ENCODE data around the gene FBXL17. TPM values are rescaled to one million over a fixed set of nuclear protein-coding genes. Genes with fewer than 3 reads are reported as not detected.

The FBXL17 gene
- polyA plus RNA-seq, 6 donors from 2014 or later, result 7.6 to 13.6 (median 8.8) TPM

DNA sequence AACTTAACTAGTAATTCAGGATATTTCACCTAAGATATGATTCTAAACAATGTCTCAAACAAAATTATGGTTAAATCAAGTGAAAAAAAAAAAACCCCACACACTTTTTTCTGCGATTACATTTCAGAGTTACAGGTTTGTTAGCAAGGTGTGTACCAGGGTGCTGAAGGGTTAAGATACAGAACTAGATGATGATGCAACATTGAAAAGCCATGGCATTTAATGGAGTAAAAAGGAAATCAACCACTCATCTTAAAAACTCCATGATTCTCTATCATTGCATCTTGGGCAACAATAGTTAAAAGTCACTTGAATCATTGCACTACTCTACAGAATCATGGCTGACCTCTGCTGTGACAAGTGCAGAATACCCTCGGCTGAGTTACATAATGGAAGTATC lies 440.9 kb downstream of the FBXL17 start:
- Mint-ChIP-seq H3K9me3 (no peaks in the 10 kb centered on the region), H3K4me1 (no peaks in the 10 kb centered on the region), H3K36me3 (peaks cover 0 to 13% of the 10 kb centered on the region in 2 donors), H3K27me3 (no peaks in the 10 kb centered on the region), H3K27ac (no peak overlapping the region), H3K4me3 (no peak overlapping the region)
- no peak for DNase-seq
- no peak for ATAC-seq (ENCODE audit: low read depth in 2 of 2)

DNA sequence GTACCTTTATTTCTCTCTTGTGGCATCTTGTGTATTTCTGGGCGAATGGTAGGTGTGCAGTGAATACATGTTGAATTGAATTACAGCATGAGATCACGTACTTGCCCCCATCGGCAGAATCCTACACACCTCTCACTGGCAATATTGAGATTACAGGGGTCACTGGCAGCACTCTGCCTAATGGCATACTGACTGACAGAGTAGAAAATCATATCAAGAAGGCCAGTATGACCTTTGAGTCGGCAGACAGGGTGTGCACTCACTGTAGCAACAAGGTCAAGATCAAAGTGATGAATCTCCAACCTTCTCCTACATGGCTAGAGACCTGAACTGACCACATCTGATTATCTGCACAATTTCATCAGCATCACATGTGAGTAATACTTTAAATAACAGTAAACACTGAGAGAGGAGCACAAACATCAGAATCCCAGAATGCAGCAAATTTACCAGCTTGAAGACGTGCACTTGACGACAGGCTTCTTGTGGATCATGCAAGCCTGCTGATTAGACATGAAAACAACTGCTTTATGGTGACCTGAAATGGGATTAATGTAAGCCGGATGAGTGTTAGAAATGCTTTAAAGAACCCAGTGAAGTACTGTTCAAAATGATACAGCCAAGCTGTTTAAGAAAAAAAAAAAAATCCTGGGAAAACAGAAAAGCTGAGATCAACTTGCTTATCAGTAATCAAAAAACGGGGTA lies 444.1 kb downstream of the FBXL17 start:
- H3K27ac Mint-ChIP-seq, result peak overlapping the region in 1 of 6 donors; percentile 9
- no peak for ATAC-seq (ENCODE audit: low read depth in 2 of 2)
- DNase-seq, result no peak
- peaks cover 0 to 7% of the 10 kb centered on the region in 2 donors for H3K36me3 Mint-ChIP-seq
- H3K27me3 Mint-ChIP-seq, result no peaks in the 10 kb centered on the region
- H3K9me3 Mint-ChIP-seq, result no peaks in the 10 kb centered on the region
- no peaks in the 10 kb centered on the region for H3K4me1 Mint-ChIP-seq
- H3K4me3 Mint-ChIP-seq, result no peak overlapping the region

DNA sequence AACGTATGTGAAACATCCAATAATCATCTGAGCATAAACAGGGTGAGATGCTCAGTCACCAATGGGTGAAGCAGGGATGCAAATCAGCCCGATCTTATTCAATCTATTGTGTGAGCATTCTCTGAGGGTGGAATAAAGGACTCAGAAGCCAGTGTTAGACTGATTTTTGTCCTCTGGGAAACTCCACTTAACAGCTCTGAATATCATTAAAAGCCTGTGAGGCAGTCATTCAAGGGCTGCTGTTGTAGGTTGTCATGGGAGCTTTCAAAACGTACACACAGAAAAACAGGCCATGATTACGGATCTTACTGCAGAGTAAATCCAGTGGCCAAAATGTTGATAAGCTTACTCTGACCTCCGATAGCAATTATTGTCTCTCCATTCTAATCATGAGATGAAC lies 444.7 kb downstream of the FBXL17 start:
- Mint-ChIP-seq H3K36me3 (peaks cover 0 to 13% of the 10 kb centered on the region in 2 donors), H3K9me3 (no peaks in the 10 kb centered on the region), H3K27me3 (no peaks in the 10 kb centered on the region), H3K4me3 (no peak overlapping the region), H3K27ac (no peak overlapping the region), H3K4me1 (no peaks in the 10 kb centered on the region)
- ATAC-seq (ENCODE audit: low read depth in 2 of 2), result no peak
- DNase-seq, result no peak

DNA sequence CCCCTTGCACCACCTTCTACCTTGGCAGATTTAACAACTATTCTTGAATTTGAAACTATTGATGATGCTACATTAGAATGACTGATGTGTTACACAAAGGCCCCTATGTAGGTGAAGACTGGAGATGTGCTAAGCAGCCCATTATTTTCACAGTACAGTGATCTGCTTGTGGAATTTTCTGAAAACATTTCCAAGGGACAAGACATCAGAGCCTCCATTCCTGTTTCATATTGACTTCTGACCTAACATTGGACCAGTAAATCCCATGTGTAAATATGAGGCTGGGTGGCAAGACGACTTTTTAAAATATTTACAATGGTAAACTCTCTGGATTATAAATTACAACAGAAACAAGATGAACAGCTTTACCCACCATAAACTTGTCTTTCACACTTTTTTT lies 445.4 kb downstream of the FBXL17 start:
- Mint-ChIP-seq H3K27me3 (no peaks in the 10 kb centered on the region), H3K27ac (no peak overlapping the region), H3K4me1 (no peaks in the 10 kb centered on the region)

DNA sequence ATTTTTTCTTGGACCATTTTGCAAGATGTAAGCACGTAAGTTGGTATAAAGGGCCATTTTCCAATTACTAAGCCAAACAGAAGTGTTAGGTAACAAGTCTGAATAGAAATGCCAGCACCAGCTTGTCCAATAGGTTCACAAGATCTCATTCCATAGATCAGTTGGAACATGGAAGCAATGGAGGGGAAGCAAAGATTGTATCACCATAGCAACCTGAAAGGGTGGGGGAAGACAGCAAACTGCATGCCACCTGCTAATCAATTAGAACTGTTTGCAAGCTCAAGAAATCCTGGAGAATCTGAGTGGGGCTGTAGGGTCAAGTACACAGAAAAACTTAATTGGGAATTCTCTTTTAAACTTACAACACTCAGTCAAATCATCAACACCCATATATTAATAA lies 446.3 kb downstream of the FBXL17 start:
- H3K4me1 Mint-ChIP-seq, result no peaks in the 10 kb centered on the region
- H3K27ac Mint-ChIP-seq, result no peak overlapping the region
- no peak for ATAC-seq (ENCODE audit: low read depth in 2 of 2)
- DNase-seq, result no peak
- peaks cover 0 to 13% of the 10 kb centered on the region in 2 donors for H3K36me3 Mint-ChIP-seq
- no peaks in the 10 kb centered on the region for H3K9me3 Mint-ChIP-seq
- no peaks in the 10 kb centered on the region for H3K27me3 Mint-ChIP-seq
- H3K4me3 Mint-ChIP-seq, result no peak overlapping the region

More for the DNA sequence above, 445.4 kb downstream of the FBXL17 start:
- Mint-ChIP-seq H3K4me3 (no peak overlapping the region), H3K36me3 (peaks cover 0 to 13% of the 10 kb centered on the region in 2 donors), H3K9me3 (no peaks in the 10 kb centered on the region)
- DNase-seq (no peak), ATAC-seq (ENCODE audit: low read depth in 2 of 2) (no peak)

DNA sequence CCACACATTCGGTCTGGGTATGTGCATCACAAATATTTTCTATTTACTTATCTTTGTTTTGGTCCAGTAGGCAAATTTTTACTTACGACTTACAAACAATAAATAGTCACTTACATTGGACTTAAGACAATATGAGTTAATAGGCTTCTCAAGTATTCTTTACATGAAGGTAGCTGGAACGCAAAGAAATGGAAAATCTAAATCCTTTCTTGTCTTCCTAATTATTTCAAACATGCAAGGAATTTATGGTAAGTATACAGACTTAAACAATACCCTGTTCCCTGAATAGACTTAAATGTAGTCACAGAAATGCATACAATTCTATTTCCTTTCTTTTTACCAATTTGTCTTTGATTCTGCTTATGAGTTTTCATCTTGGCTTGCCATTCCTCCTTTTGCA lies 448.6 kb downstream of the FBXL17 start:
- Mint-ChIP-seq H3K9me3 (no peaks in the 10 kb centered on the region), H3K27me3 (no peaks in the 10 kb centered on the region), H3K27ac (no peak overlapping the region), H3K4me1 (no peaks in the 10 kb centered on the region), H3K36me3 (peaks cover 0 to 13% of the 10 kb centered on the region in 2 donors), H3K4me3 (no peak overlapping the region)
- ATAC-seq (ENCODE audit: low read depth in 2 of 2) (no peak), DNase-seq (no peak)

DNA sequence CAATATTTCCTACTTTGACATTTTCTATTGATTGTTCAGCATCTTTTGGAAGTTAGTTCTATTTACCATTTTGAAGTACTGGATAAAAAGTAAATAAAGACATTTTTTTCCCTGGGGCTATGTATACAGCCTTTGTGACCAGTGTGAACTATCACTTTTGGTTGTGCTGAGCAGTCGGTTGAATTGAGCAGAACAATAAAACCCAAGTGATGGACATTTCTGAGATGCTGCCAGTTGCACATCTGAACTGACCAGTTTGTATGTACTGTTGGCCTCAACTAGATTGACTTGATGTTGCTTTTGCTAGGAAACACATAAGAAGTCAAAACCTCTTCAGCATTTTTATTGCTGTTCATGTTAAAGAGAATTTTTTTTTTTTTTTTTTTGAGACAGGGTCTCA lies 451.0 kb downstream of the FBXL17 start:
- H3K4me3 Mint-ChIP-seq, result no peak overlapping the region

DNA sequence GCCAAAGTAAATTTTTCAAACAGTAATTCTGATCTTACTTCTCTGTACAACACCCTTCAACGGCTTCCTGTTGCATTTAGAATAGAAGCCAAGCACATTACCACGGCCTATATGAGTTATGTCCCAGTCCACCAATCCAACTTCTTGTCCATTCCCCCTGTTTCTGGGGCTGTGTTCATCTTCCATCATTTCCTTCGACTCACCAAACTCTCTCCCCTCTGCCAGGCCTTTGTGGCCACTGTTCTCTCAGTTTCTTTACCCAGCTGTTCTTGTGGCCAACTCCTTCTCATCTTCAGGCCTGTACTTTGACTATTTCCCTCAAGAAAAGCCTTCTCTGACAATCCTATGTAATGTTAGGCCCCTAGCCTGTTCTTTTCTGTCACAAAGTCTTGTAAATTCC lies 451.8 kb downstream of the FBXL17 start:
- Mint-ChIP-seq H3K27ac (no peak overlapping the region), H3K4me3 (no peak overlapping the region)

More for the DNA sequence above, 451.0 kb downstream of the FBXL17 start:
- Mint-ChIP-seq H3K27ac (no peak overlapping the region), H3K27me3 (no peaks in the 10 kb centered on the region), H3K4me1 (no peaks in the 10 kb centered on the region), H3K9me3 (no peaks in the 10 kb centered on the region), H3K36me3 (peaks cover 0 to 6% of the 10 kb centered on the region in 2 donors)
- ATAC-seq (ENCODE audit: low read depth in 2 of 2) (no peak), DNase-seq (no peak)

DNA sequence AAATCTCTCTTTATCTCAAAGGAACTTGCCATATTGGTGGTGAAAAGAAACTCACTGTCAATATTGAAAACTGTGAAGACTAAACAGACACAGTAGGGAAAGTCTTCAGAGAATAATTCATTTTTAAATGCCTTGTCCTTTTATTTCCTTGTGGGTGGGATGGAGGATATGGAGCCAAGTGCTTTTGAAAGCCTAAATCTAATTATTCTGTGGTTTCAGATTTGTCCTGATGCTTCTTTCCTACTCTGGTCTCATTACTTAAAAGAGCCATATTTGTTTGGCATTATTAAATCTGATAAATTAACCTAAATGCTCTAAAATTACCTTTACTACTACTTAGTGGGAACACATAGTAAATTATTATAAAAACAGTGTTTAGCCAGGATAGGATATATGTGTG lies 452.8 kb downstream of the FBXL17 start:
- Mint-ChIP-seq H3K4me1 (no peaks in the 10 kb centered on the region), H3K27ac (no peak overlapping the region), H3K27me3 (no peaks in the 10 kb centered on the region), H3K9me3 (no peaks in the 10 kb centered on the region), H3K4me3 (no peak overlapping the region), H3K36me3 (peaks cover 0 to 6% of the 10 kb centered on the region in 2 donors)
- ATAC-seq (ENCODE audit: low read depth in 2 of 2) (no peak), DNase-seq (no peak)

More for the DNA sequence above, 451.8 kb downstream of the FBXL17 start:
- no peak for DNase-seq
- H3K4me1 Mint-ChIP-seq, result no peaks in the 10 kb centered on the region
- no peaks in the 10 kb centered on the region for H3K9me3 Mint-ChIP-seq
- no peaks in the 10 kb centered on the region for H3K27me3 Mint-ChIP-seq
- H3K36me3 Mint-ChIP-seq, result peaks cover 0 to 6% of the 10 kb centered on the region in 2 donors
- ATAC-seq (ENCODE audit: low read depth in 2 of 2), result no peak

DNA sequence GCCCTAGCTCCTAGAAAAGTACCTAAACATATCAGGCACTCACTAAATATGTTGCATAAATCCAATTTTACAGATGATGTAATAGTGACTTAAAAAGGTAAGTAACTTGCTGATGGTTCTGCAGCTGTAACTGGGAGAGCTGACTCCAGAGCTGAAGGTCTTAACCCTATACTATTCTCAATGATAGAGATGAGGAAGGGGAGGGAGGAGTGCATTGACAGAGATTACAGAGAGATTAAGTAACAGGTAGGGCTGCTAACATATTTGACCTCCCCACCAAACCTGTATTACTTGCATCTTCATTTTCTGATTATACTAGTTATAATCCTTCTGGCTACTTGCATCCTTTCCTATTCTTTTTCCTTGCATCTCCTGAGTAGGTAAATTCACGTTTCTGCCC lies 455.8 kb downstream of the FBXL17 start:
- Mint-ChIP-seq H3K4me3 (no peak overlapping the region), H3K36me3 (peaks cover 0 to 4% of the 10 kb centered on the region in 2 donors), H3K9me3 (no peaks in the 10 kb centered on the region), H3K27ac (no peak overlapping the region), H3K4me1 (no peaks in the 10 kb centered on the region), H3K27me3 (no peaks in the 10 kb centered on the region)
- ATAC-seq (ENCODE audit: low read depth in 2 of 2) (no peak), DNase-seq (no peak)

DNA sequence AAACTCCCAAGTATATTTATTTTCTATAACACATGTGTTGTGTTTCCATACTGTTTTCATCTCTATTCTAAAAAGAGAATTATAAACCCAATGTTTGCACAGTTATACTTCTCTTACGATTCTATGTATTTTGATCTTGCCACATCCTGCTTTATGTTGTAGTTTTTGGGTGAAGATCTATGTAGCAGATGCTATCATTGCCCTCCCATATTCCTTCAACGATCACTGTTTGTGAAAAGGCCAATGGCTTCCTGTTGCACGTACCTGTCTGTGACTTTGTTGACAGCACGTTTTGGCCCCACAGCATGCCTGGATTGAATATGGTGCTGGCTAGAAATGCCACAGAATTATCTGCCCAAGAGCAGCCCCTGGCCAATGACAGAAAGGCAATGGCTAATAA lies 456.7 kb downstream of the FBXL17 start:
- DNase-seq (no peak), ATAC-seq (ENCODE audit: low read depth in 2 of 2) (no peak)
- no peak overlapping the region for H3K4me3 Mint-ChIP-seq
- no peaks in the 10 kb centered on the region for H3K9me3 Mint-ChIP-seq
- H3K27ac Mint-ChIP-seq, result no peak overlapping the region
- no peaks in the 10 kb centered on the region for H3K4me1 Mint-ChIP-seq
- no peaks in the 10 kb centered on the region for H3K27me3 Mint-ChIP-seq
- peaks cover 0 to 4% of the 10 kb centered on the region in 2 donors for H3K36me3 Mint-ChIP-seq

DNA sequence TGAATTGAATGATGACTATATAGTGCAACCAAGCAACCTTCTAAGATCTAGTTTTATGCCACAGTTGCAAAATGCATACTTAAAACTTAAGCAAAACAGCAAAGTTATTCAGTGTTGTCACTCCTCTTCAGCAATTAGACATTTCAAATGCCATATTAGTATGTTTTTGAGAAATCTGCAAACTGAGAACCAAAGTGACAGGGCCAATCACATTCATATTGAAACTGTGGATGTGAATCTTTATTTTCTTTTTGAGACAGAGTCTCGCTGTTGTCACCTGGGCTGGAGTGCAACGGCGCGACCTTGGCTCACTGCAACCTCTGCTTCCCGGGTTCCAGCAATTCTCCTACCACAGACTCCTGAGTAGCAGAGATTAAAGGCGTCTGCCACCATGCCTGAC lies 461.9 kb downstream of the FBXL17 start:
- H3K27ac Mint-ChIP-seq, result no peak overlapping the region

DNA sequence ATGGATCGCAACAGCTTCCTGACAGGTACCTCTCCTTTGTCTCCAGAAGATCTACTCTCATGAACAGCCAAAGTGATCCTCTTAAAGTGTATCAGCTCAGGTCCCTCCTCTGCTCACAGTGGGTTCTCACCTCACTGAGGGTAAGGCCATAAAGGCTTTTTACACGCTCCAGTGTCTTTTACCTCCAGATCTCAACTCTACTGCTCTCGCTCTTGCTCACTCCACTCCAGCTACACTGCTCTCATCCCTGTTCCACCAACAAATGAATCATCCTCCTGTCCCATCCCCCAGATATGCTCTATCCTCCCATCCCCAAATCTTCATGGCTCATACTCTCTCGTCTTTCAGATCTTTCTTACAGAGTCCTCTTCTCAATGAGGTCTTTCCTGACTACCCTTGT lies 462.5 kb downstream of the FBXL17 start:
- ATAC-seq (ENCODE audit: low read depth in 2 of 2) (no peak), DNase-seq (no peak)
- H3K27ac Mint-ChIP-seq, result peak overlapping the region in 1 of 6 donors; percentile 8
- H3K9me3 Mint-ChIP-seq, result no peaks in the 10 kb centered on the region
- no peaks in the 10 kb centered on the region for H3K27me3 Mint-ChIP-seq
- no peak overlapping the region for H3K4me3 Mint-ChIP-seq
- peaks cover 0 to 10% of the 10 kb centered on the region in 2 donors for H3K36me3 Mint-ChIP-seq
- no peaks in the 10 kb centered on the region for H3K4me1 Mint-ChIP-seq

More for the DNA sequence above, 461.9 kb downstream of the FBXL17 start:
- Mint-ChIP-seq H3K36me3 (peaks cover 0 to 10% of the 10 kb centered on the region in 2 donors), H3K9me3 (no peaks in the 10 kb centered on the region), H3K27me3 (no peaks in the 10 kb centered on the region), H3K4me1 (no peaks in the 10 kb centered on the region), H3K4me3 (no peak overlapping the region)
- no peak for ATAC-seq (ENCODE audit: low read depth in 2 of 2)
- DNase-seq, result no peak

DNA sequence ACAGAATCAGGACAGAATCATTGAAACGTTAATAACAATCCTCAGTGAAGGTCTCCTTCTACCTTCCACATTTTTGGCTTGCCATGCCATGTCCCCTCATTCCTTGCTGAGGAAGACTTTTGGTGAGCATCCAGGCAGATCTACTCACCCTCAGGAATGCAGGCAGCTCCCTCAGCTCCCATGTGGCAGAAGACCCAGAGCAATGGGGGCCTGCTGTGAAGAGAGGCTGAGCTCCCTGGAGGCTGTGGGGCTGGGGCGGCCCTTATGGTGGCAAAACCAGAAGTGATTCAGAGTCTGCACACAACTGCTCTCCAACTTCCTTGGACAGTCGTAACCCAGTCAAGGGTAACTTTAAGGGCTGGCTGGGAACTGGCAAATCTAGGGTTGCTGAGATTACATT lies 463.9 kb downstream of the FBXL17 start:
- no peaks in the 10 kb centered on the region for H3K27me3 Mint-ChIP-seq
- no peak for DNase-seq
- no peaks in the 10 kb centered on the region for H3K9me3 Mint-ChIP-seq
- no peaks in the 10 kb centered on the region for H3K4me1 Mint-ChIP-seq
- H3K27ac Mint-ChIP-seq, result no peak overlapping the region
- ATAC-seq (ENCODE audit: low read depth in 2 of 2), result no peak
- H3K36me3 Mint-ChIP-seq, result peaks cover 0 to 12% of the 10 kb centered on the region in 2 donors
- H3K4me3 Mint-ChIP-seq, result no peak overlapping the region

Measured in naive B cell (primary cell).